Epithelial cell of esophagus (primary cell): Measurements from ENCODE around the gene KIAA1217.

Experiments used
- DNase-seq: peaks from one replicate; pipeline ENCODE4 v3.0.0; 2010; ENCODE audit warnings: low read depth
- H3K4me3 ChIP-seq: 2 replicates; pipeline ENCODE4 v1.5.1; 2011; ENCODE audit warnings: mild to moderate bottlenecking, low read length, control low read depth
- CTCF ChIP-seq: IDR thresholded peaks from 2 replicates; pipeline ENCODE4 v1.5.1; 2011; ENCODE audit warnings: low read depth, mild to moderate bottlenecking, low read length, control low read depth, inconsistent platforms; ENCODE audit not compliant: insufficient read depth; ENCODE audit errors: missing control alignments

Gene KIAA1217

GRCh38 chr10:24215603-24216002 lies 6.7 kb downstream of the KIAA1217 start:
- no peak for DNase-seq
- no peak overlapping the region for H3K4me3 ChIP-seq
- no peak for TF ChIP-seq CTCF

- no peak for TF ChIP-seq CTCF
- no peak overlapping the region for H3K4me3 ChIP-seq
- DNase-seq, result no peak
Measured at GRCh38 chr10:24219963-24220362, 11.0 kb downstream of the KIAA1217 start.

- no peak for TF ChIP-seq CTCF
- H3K4me3 ChIP-seq, result no peak overlapping the region
- no peak for DNase-seq
Measured at GRCh38 chr10:24223341-24223740, 14.4 kb downstream of the KIAA1217 start.

GRCh38 chr10:24223953-24224352 lies 15.0 kb downstream of the KIAA1217 start:
- DNase-seq, result no peak
- no peak overlapping the region for H3K4me3 ChIP-seq
- no peak for TF ChIP-seq CTCF

- no peak overlapping the region for H3K4me3 ChIP-seq
- DNase-seq, result no peak
- no peak for TF ChIP-seq CTCF
Measured at GRCh38 chr10:24228642-24229041, 19.7 kb downstream of the KIAA1217 start.

- H3K4me3 ChIP-seq, result no peak overlapping the region
- TF ChIP-seq CTCF, result no peak
- DNase-seq, result no peak
Measured at GRCh38 chr10:24229909-24230308, 21.0 kb downstream of the KIAA1217 start.

GRCh38 chr10:24231200-24231599 lies 22.3 kb downstream of the KIAA1217 start:
- no peak for TF ChIP-seq CTCF

More at GRCh38 chr10:24231200-24231599, 22.3 kb downstream of the KIAA1217 start:
- H3K4me3 ChIP-seq, result no peak overlapping the region
- DNase-seq, result no peak
